Liver (tissue), 9 donors: ENCODE results near the gene SMYD1. TPM values are rescaled to one million over a fixed set of nuclear protein-coding genes. Genes with fewer than 3 reads are reported as not detected.

Experiments
- DNase-seq: peaks from one replicate; pipeline ENCODE4 v3.0.0-alpha.2; 2017; ENCODE audit warnings: low spot score
- H3K27ac ChIP-seq, 2 donors: one replicate each; pipeline ENCODE4 v1.7.0; 2013; ENCODE audit warnings: inconsistent platforms in 2 of 2, low read length in 2 of 2, control low read depth in 1 of 2, low read depth in 1 of 2, mild to moderate bottlenecking in 1 of 2
- H3K27me3 ChIP-seq, 4 donors: one replicate each; pipeline versions ENCODE4 v1.6.1 to v1.7.0; 2013; ENCODE audit warnings: low read length in 3 of 4, inconsistent platforms in 1 of 4, mild to moderate bottlenecking in 1 of 4, moderate library complexity in 1 of 4; ENCODE audit not compliant: control insufficient read depth in 4 of 4, insufficient read depth in 4 of 4
- H3K36me3 ChIP-seq, 4 donors: one replicate each; pipeline versions ENCODE4 v1.6.1 to v1.7.0; 2013; ENCODE audit warnings: low read length in 3 of 4, mild to moderate bottlenecking in 3 of 4, low read depth in 1 of 4, moderate library complexity in 1 of 4; ENCODE audit not compliant: control insufficient read depth in 4 of 4, insufficient read depth in 3 of 4
- H3K4me1 ChIP-seq, 4 donors: one replicate each; pipeline versions ENCODE4 v1.6.1 to v1.7.0; 2013; ENCODE audit warnings: low read length in 3 of 4, mild to moderate bottlenecking in 3 of 4, moderate library complexity in 1 of 4; ENCODE audit not compliant: control insufficient read depth in 4 of 4, insufficient read depth in 4 of 4
- H3K4me3 ChIP-seq, 3 donors: one replicate each; pipeline versions ENCODE4 v1.6.1 to v1.7.0; 2013; ENCODE audit warnings: low read length in 3 of 3, control low read depth in 1 of 3, low read depth in 1 of 3, mild to moderate bottlenecking in 1 of 3
- H3K9ac ChIP-seq, 2 donors: one replicate each; pipeline ENCODE4 v1.7.0; 2013; ENCODE audit warnings: low read length in 2 of 2, mild to moderate bottlenecking in 2 of 2, moderate library complexity in 2 of 2, control low read depth in 1 of 2, low read depth in 1 of 2
- H3K9me3 ChIP-seq, 4 donors: one replicate each; pipeline versions ENCODE4 v1.6.1 to v1.7.0; 2013; ENCODE audit warnings: low read length in 3 of 4; ENCODE audit not compliant: control insufficient read depth in 4 of 4
- EGR1 ChIP-seq, 2 donors: IDR thresholded peaks; 2 replicates each; pipeline ENCODE4 v1.6.1; 2016 to 2018; ENCODE audit warnings: antibody characterized with exemption in 2 of 2, low read depth in 2 of 2
- FOXA1 ChIP-seq: IDR thresholded peaks from 2 replicates; pipeline ENCODE4 v1.6.1; 2016; ENCODE audit warnings: antibody characterized with exemption
- FOXA2 ChIP-seq: IDR thresholded peaks from 2 replicates; pipeline ENCODE4 v1.6.1; 2016; ENCODE audit warnings: antibody characterized with exemption
- GABPA ChIP-seq, 2 donors: IDR thresholded peaks in 1 of 2; conservative IDR thresholded peaks in 1 of 2; 2 replicates each; pipeline ENCODE4 v1.6.1; 2016; ENCODE audit warnings: antibody characterized with exemption in 2 of 2, mild to moderate bottlenecking in 1 of 2, moderate library complexity in 1 of 2
- HNF4A ChIP-seq, 2 donors: conservative IDR thresholded peaks; 2 replicates each; pipeline ENCODE4 v1.6.1; 2016; ENCODE audit warnings: antibody characterized with exemption in 2 of 2, mild to moderate bottlenecking in 2 of 2
- HNF4G ChIP-seq: IDR thresholded peaks from 2 replicates; pipeline ENCODE4 v1.6.1; 2016; ENCODE audit warnings: antibody characterized with exemption
- JUND ChIP-seq, 2 donors: IDR thresholded peaks; 2 replicates each; pipeline ENCODE4 v1.6.1; 2016; ENCODE audit warnings: antibody characterized with exemption in 2 of 2
- NR2F2 ChIP-seq: IDR thresholded peaks from 2 replicates; pipeline ENCODE4 v1.6.1; 2016; ENCODE audit warnings: antibody characterized with exemption
- RAD21 ChIP-seq, 2 donors: IDR thresholded peaks; 2 replicates each; pipeline ENCODE4 v1.6.1; 2016; ENCODE audit warnings: antibody characterized with exemption in 2 of 2, mild to moderate bottlenecking in 2 of 2
- RXRA ChIP-seq, 2 donors: IDR thresholded peaks; 2 replicates each; pipeline ENCODE4 v1.6.1; 2017 to 2018; ENCODE audit warnings: antibody characterized with exemption in 2 of 2, mild to moderate bottlenecking in 1 of 2
- SP1 ChIP-seq: IDR thresholded peaks from 2 replicates; pipeline ENCODE4 v1.6.1; 2018; ENCODE audit warnings: antibody characterized with exemption, mild to moderate bottlenecking
- TAF1 ChIP-seq: conservative IDR thresholded peaks from 2 replicates; pipeline ENCODE4 v1.6.1; 2016; ENCODE audit warnings: antibody characterized with exemption, mild to moderate bottlenecking
- WGBS: extraction: QIAGEN DNeasy Blood & Tissue Kit; methylation state at CpG from one replicate; pipeline ENCODE4 v1.1.7; 2013; 5-methylcytosine and 5-hydroxymethylcytosine counted together
- polyA plus RNA-seq, 2 donors: library from polyadenylated mRNA; stranded (reverse) in 1 of 2; unstranded in 1 of 2; fragments of 200-250 nt in 1 of 2; fragments of >200 nt in 1 of 2; fragmentation: Nextera tagmentation in 1 of 2; extraction: Ambion mirVana in 1 of 2; gene quantifications; one replicate each; pipeline versions ENCODE4 v1.2.1 to v1.2.3, GENCODE V29; 2013 to 2015
- total RNA-seq, 2 donors: library from RNA; depleted of rRNA; stranded (reverse); fragments of >200 nt; gene quantifications; one replicate each; pipeline ENCODE4 v1.2.3, GENCODE V29; 2014
- TF ChIP-seq, protein P1 (sequence below): IDR thresholded peaks from 2 replicates; pipeline ENCODE4 v1.6.1; 2016; ENCODE audit warnings: antibody characterized with exemption
- TF ChIP-seq, protein P2 (sequence below): IDR thresholded peaks from 2 replicates; pipeline ENCODE4 v1.6.1; 2016; ENCODE audit warnings: antibody characterized with exemption
- TF ChIP-seq, protein P3 (sequence below): fragments of 150-350 bp; IDR thresholded peaks from 2 replicates; pipeline ENCODE4 v1.5.1; 2017; ENCODE audit warnings: improper control_type of control experiment, low read depth, low read length; ENCODE audit not compliant: missing input control
- TF ChIP-seq, protein P4 (sequence below): IDR thresholded peaks from 2 replicates; pipeline ENCODE4 v1.6.1; 2016; ENCODE audit warnings: antibody characterized with exemption, mild to moderate bottlenecking
- TF ChIP-seq, protein P5 (sequence below): IDR thresholded peaks from 2 replicates; pipeline ENCODE4 v1.6.1; 2016; ENCODE audit warnings: antibody characterized with exemption
- donor health status: healthy.
- donor health status: healthy.
- donor health status: healthy.
- donor health status: healthy.
- donor health status: healthy.

The SMYD1 gene
- total and polyA plus RNA-seq, 4 donors, result not detected

DNA sequence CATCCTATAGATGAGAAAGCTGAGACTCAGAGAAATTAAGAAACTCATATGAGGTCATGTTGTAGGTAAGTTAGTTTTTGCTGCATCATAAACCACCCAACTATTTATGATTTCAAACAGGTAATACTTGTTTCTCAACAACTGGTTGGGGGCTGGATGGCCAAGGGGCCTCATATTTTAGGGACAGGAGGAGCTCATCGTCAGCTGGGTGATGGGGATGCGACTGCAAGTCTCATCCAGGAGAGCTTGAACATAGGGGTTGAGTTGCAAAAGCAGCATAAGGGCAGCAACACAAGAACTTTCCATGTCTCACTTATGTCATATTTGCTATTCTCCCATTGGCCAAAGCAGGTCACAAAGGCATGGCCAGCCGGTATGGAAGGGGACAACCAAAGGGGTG, 47.6 kb upstream of the SMYD1 start:
- no peak for DNase-seq
- no peak for TF ChIP-seq SP1
- TF ChIP-seq, protein P1, sequence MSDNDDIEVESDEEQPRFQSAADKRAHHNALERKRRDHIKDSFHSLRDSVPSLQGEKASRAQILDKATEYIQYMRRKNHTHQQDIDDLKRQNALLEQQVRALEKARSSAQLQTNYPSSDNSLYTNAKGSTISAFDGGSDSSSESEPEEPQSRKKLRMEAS, result no peak
- TF ChIP-seq, protein P2, sequence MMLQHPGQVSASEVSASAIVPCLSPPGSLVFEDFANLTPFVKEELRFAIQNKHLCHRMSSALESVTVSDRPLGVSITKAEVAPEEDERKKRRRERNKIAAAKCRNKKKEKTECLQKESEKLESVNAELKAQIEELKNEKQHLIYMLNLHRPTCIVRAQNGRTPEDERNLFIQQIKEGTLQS, result no peak
- TF ChIP-seq JUND (IDR thresholded peaks at IDR 0.05), result no peak
- TF ChIP-seq, protein P3, sequence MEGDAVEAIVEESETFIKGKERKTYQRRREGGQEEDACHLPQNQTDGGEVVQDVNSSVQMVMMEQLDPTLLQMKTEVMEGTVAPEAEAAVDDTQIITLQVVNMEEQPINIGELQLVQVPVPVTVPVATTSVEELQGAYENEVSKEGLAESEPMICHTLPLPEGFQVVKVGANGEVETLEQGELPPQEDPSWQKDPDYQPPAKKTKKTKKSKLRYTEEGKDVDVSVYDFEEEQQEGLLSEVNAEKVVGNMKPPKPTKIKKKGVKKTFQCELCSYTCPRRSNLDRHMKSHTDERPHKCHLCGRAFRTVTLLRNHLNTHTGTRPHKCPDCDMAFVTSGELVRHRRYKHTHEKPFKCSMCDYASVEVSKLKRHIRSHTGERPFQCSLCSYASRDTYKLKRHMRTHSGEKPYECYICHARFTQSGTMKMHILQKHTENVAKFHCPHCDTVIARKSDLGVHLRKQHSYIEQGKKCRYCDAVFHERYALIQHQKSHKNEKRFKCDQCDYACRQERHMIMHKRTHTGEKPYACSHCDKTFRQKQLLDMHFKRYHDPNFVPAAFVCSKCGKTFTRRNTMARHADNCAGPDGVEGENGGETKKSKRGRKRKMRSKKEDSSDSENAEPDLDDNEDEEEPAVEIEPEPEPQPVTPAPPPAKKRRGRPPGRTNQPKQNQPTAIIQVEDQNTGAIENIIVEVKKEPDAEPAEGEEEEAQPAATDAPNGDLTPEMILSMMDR, result no peak
- TF ChIP-seq, protein P4, sequence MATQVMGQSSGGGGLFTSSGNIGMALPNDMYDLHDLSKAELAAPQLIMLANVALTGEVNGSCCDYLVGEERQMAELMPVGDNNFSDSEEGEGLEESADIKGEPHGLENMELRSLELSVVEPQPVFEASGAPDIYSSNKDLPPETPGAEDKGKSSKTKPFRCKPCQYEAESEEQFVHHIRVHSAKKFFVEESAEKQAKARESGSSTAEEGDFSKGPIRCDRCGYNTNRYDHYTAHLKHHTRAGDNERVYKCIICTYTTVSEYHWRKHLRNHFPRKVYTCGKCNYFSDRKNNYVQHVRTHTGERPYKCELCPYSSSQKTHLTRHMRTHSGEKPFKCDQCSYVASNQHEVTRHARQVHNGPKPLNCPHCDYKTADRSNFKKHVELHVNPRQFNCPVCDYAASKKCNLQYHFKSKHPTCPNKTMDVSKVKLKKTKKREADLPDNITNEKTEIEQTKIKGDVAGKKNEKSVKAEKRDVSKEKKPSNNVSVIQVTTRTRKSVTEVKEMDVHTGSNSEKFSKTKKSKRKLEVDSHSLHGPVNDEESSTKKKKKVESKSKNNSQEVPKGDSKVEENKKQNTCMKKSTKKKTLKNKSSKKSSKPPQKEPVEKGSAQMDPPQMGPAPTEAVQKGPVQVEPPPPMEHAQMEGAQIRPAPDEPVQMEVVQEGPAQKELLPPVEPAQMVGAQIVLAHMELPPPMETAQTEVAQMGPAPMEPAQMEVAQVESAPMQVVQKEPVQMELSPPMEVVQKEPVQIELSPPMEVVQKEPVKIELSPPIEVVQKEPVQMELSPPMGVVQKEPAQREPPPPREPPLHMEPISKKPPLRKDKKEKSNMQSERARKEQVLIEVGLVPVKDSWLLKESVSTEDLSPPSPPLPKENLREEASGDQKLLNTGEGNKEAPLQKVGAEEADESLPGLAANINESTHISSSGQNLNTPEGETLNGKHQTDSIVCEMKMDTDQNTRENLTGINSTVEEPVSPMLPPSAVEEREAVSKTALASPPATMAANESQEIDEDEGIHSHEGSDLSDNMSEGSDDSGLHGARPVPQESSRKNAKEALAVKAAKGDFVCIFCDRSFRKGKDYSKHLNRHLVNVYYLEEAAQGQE, result no peak
- no peak for TF ChIP-seq EGR1 (IDR thresholded peaks at IDR 0.05; ENCODE audit: low read depth in 2 of 2)
- TF ChIP-seq FOXA1, result no peak
- TF ChIP-seq HNF4A (conservative IDR thresholded peaks at IDR 0.05), result no peak
- no peak for TF ChIP-seq FOXA2
- no peak for TF ChIP-seq NR2F2
- TF ChIP-seq GABPA (IDR thresholded peaks at IDR 0.05 in 1 of 2, conservative IDR thresholded peaks at IDR 0.05 in 1 of 2), result no peak
- no peak for TF ChIP-seq HNF4G
- TF ChIP-seq TAF1, result no peak
- TF ChIP-seq, protein P5, sequence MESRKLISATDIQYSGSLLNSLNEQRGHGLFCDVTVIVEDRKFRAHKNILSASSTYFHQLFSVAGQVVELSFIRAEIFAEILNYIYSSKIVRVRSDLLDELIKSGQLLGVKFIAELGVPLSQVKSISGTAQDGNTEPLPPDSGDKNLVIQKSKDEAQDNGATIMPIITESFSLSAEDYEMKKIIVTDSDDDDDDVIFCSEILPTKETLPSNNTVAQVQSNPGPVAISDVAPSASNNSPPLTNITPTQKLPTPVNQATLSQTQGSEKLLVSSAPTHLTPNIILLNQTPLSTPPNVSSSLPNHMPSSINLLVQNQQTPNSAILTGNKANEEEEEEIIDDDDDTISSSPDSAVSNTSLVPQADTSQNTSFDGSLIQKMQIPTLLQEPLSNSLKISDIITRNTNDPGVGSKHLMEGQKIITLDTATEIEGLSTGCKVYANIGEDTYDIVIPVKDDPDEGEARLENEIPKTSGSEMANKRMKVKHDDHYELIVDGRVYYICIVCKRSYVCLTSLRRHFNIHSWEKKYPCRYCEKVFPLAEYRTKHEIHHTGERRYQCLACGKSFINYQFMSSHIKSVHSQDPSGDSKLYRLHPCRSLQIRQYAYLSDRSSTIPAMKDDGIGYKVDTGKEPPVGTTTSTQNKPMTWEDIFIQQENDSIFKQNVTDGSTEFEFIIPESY, result no peak
- TF ChIP-seq RXRA (IDR thresholded peaks at IDR 0.05), result no peak
- TF ChIP-seq RAD21 (IDR thresholded peaks at IDR 0.05), result no peak
- Histone ChIP-seq H3K9ac (no peak overlapping the region), H3K4me3 (no peak overlapping the region), H3K27ac (no peak overlapping the region), H3K9me3 (no peaks in the 10 kb centered on the region), H3K4me1 (peaks cover 0 to 20% (median 9%) of the 10 kb centered on the region in 4 donors), H3K27me3 (no peaks in the 10 kb centered on the region), H3K36me3 (no peaks in the 10 kb centered on the region)
- WGBS, result 87% methylated on average over 3 of the region's 3 CpGs

DNA sequence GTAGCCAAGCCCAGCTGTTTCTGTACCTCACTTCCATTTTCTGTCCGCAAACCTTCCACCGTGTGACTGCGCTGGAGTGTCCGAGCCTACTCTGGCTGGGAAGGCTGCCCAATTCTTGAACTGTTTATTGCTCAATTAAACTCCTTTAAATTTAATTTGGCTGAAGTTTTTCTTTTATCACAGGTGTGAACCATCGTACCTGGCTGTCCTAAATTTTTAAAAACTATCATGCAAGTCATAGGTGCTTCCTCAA, 45.0 kb upstream of the SMYD1 start:
- Histone ChIP-seq H3K9me3 (no peaks in the 10 kb centered on the region), H3K4me3 (no peak overlapping the region), H3K27me3 (no peaks in the 10 kb centered on the region), H3K4me1 (peaks cover 0 to 8% (median 2%) of the 10 kb centered on the region in 4 donors), H3K36me3 (peaks cover 0 to 2% (median 0%) of the 10 kb centered on the region in 4 donors), H3K9ac (no peak overlapping the region), H3K27ac (no peak overlapping the region)
- no peak for TF ChIP-seq RAD21 (IDR thresholded peaks at IDR 0.05)
- no peak for TF ChIP-seq EGR1 (IDR thresholded peaks at IDR 0.05; ENCODE audit: low read depth in 2 of 2)
- no peak for TF ChIP-seq FOXA1
- TF ChIP-seq, protein P1, result no peak
- TF ChIP-seq JUND (IDR thresholded peaks at IDR 0.05), result no peak
- TF ChIP-seq TAF1, result no peak
- TF ChIP-seq, protein P4, result no peak
- TF ChIP-seq, protein P5, result no peak
- no peak for DNase-seq
- WGBS, result 81% methylated on average over 5 of the region's 5 CpGs
